ENCODE measurements around the gene WDR86.

DNA sequence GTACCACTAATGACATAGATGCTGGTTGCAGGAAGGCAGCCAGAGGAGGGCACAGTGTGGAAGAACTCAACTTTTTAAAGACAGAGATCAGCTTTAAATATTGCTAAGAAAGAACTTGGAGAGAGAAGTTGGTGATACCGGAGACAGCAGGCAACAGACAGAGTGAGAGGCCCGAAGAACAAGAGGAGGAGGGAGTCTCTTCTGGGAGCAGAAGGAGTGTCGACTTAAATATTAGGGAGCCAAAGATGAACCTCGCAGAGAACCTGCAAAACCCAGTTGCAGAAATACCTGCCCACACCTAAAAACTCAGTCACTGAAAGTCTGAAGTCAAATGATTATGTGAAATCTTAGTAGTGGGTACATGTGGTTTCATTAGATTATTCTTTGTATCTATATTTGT is 3.4 kb upstream of the WDR86 start:
- TF ChIP-seq, protein P1, sequence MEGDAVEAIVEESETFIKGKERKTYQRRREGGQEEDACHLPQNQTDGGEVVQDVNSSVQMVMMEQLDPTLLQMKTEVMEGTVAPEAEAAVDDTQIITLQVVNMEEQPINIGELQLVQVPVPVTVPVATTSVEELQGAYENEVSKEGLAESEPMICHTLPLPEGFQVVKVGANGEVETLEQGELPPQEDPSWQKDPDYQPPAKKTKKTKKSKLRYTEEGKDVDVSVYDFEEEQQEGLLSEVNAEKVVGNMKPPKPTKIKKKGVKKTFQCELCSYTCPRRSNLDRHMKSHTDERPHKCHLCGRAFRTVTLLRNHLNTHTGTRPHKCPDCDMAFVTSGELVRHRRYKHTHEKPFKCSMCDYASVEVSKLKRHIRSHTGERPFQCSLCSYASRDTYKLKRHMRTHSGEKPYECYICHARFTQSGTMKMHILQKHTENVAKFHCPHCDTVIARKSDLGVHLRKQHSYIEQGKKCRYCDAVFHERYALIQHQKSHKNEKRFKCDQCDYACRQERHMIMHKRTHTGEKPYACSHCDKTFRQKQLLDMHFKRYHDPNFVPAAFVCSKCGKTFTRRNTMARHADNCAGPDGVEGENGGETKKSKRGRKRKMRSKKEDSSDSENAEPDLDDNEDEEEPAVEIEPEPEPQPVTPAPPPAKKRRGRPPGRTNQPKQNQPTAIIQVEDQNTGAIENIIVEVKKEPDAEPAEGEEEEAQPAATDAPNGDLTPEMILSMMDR (IDR thresholded peaks at IDR 0.05; ENCODE audit: insufficient read depth, low read length), result no peak
- TF ChIP-seq, protein P2, sequence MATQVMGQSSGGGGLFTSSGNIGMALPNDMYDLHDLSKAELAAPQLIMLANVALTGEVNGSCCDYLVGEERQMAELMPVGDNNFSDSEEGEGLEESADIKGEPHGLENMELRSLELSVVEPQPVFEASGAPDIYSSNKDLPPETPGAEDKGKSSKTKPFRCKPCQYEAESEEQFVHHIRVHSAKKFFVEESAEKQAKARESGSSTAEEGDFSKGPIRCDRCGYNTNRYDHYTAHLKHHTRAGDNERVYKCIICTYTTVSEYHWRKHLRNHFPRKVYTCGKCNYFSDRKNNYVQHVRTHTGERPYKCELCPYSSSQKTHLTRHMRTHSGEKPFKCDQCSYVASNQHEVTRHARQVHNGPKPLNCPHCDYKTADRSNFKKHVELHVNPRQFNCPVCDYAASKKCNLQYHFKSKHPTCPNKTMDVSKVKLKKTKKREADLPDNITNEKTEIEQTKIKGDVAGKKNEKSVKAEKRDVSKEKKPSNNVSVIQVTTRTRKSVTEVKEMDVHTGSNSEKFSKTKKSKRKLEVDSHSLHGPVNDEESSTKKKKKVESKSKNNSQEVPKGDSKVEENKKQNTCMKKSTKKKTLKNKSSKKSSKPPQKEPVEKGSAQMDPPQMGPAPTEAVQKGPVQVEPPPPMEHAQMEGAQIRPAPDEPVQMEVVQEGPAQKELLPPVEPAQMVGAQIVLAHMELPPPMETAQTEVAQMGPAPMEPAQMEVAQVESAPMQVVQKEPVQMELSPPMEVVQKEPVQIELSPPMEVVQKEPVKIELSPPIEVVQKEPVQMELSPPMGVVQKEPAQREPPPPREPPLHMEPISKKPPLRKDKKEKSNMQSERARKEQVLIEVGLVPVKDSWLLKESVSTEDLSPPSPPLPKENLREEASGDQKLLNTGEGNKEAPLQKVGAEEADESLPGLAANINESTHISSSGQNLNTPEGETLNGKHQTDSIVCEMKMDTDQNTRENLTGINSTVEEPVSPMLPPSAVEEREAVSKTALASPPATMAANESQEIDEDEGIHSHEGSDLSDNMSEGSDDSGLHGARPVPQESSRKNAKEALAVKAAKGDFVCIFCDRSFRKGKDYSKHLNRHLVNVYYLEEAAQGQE (IDR thresholded peaks at IDR 0.05; ENCODE audit: insufficient replicate concordance, low read depth), result no peak

Measured in HL-60 (cell line).